Measurements from ENCODE around the gene MACROH2A1.

DNA sequence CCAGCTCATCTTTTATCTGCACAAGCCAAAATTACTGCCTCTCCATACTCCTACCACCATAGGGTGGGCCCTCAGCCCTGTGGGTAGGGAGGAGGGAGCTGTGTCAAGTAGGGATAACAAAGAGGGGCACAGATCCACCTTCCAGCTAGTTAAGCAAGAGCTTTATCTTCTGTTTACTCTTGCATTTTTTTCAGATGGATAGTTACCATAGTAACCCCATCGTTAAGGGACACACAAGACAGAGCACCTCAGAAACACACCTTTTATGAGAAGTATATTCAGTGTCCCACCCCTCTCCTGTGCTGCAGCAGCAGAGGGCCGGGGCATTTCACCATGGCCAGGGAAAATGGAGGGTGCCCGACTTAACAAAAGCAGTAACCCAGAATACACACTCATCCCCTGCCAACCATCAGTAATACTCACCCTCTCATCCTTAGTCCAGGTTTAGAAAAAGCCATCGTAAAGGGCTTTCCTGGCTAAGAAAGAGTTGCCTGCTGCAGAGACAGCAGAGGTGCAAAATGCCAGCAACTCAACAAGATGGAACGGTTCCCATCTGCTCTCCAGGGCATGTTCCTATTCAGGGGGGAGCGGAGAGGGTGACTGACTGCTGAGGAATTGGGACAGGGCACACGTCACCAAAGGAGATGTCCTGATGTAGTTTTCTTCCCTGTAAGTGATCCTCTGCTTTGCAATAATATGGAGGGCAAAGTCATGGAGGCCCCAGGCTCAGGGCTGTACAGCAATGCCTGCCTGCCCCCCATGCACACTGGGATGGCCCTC is 25.1 kb downstream of the MACROH2A1 start:
- TF ChIP-seq, protein P1, sequence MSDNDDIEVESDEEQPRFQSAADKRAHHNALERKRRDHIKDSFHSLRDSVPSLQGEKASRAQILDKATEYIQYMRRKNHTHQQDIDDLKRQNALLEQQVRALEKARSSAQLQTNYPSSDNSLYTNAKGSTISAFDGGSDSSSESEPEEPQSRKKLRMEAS (IDR thresholded peaks at IDR 0.05) = no peak
- no peak for TF ChIP-seq EGR1 (IDR thresholded peaks at IDR 0.05)
- no peak for TF ChIP-seq RAD21 (IDR thresholded peaks at IDR 0.05; ENCODE audit: low read depth)
- TF ChIP-seq EP300 (IDR thresholded peaks at IDR 0.05; ENCODE audit: borderline replicate concordance) = no peak
- TF ChIP-seq, protein P2, sequence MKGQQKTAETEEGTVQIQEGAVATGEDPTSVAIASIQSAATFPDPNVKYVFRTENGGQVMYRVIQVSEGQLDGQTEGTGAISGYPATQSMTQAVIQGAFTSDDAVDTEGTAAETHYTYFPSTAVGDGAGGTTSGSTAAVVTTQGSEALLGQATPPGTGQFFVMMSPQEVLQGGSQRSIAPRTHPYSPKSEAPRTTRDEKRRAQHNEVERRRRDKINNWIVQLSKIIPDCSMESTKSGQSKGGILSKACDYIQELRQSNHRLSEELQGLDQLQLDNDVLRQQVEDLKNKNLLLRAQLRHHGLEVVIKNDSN (IDR thresholded peaks at IDR 0.05) = no peak
- no peak for TF ChIP-seq TCF12 (IDR thresholded peaks at IDR 0.05; ENCODE audit: low read depth)
- TF ChIP-seq, protein P3, sequence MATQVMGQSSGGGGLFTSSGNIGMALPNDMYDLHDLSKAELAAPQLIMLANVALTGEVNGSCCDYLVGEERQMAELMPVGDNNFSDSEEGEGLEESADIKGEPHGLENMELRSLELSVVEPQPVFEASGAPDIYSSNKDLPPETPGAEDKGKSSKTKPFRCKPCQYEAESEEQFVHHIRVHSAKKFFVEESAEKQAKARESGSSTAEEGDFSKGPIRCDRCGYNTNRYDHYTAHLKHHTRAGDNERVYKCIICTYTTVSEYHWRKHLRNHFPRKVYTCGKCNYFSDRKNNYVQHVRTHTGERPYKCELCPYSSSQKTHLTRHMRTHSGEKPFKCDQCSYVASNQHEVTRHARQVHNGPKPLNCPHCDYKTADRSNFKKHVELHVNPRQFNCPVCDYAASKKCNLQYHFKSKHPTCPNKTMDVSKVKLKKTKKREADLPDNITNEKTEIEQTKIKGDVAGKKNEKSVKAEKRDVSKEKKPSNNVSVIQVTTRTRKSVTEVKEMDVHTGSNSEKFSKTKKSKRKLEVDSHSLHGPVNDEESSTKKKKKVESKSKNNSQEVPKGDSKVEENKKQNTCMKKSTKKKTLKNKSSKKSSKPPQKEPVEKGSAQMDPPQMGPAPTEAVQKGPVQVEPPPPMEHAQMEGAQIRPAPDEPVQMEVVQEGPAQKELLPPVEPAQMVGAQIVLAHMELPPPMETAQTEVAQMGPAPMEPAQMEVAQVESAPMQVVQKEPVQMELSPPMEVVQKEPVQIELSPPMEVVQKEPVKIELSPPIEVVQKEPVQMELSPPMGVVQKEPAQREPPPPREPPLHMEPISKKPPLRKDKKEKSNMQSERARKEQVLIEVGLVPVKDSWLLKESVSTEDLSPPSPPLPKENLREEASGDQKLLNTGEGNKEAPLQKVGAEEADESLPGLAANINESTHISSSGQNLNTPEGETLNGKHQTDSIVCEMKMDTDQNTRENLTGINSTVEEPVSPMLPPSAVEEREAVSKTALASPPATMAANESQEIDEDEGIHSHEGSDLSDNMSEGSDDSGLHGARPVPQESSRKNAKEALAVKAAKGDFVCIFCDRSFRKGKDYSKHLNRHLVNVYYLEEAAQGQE (IDR thresholded peaks at IDR 0.05; ENCODE audit: low read depth) = no peak
- no peak for TF ChIP-seq CEBPB (IDR thresholded peaks at IDR 0.05)
- TF ChIP-seq TEAD4 (IDR thresholded peaks at IDR 0.05) = no peak
- TF ChIP-seq CREB1 (IDR thresholded peaks at IDR 0.05; ENCODE audit: low read depth) = no peak
- TF ChIP-seq YY1 (IDR thresholded peaks at IDR 0.05; ENCODE audit: low read depth) = no peak

Data from Ishikawa (cell line).